LNCAP (cell line): ENCODE measurements around the gene MAN2A2.

Experiments
- CTCF ChIP-seq: fragments of 450-650 bp; IDR thresholded peaks from 2 replicates; pipeline ENCODE4 v1.5.1; 2017; ENCODE audit warnings: mild to moderate bottlenecking

The MAN2A2 gene

DNA sequence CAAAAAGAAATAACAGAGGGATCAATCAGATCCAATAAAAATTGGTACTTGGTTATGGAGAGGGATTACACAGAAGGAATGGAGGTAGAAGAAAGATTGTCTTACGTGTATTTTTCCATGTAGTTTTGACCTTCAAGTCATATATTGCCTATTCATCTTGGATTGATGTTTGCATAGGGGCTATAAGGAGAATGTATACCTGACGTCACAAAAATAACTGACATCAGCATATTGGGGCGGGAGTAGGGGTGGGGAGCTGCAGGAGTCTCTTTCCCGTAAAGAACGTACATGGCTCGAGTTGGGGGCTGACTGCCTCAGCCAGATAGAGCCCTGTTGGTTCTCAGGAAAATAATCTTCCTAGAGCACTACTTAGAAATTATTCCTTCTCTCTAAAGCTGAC, 40.6 kb upstream of the MAN2A2 start:
- TF ChIP-seq CTCF: no peak

GRCh38 chr15:90862964-90863778, 39.9 kb upstream of the MAN2A2 start:
- TF ChIP-seq CTCF: no peak

- TF ChIP-seq CTCF: no peak
These were observed 39.1 kb upstream of the MAN2A2 start for GRCh38 chr15:90863987-90864386.

DNA sequence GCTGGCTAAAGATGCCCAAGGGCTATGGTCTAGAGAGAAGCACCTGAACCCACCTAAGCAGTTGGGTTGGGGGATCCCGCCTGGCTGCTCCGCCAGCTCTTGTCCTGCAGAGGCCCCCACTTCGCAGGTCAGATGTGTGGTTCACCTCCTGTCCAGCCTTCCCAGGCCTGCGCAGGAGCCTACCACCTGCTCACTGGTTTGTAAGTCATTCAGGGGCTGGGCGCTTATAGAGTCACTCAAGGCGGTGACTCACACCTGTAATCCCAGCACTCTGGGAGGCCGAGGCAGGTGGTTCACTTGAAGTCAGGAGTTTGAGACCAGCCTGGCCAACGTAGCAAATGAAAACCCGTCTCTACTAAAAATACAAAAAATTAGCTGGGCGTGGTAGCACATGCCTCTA, 38.6 kb upstream of the MAN2A2 start:
- no peak for TF ChIP-seq CTCF

DNA sequence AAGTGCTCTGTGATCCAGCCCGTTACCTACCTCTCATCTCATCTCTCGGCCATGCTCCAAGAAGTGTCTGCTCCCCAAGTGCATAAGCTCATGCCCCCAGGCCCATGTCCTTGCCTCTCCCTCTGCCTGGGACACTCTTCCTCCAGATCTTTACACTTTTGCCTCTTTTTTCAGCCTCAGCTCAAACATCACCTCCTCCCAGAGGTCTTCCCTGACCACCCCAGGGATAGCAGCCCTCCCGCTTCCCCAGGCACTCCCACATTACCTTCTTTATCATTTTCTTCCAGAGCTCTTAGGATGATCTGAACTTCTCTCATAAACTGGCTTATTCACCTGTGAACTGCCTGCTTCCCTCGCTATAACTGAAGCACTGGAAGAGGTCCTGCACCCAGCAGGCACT, 37.4 kb upstream of the MAN2A2 start:
- TF ChIP-seq CTCF: no peak

GRCh38 chr15:90866161-90866715, 36.9 kb upstream of the MAN2A2 start:
- TF ChIP-seq CTCF: no peak

DNA sequence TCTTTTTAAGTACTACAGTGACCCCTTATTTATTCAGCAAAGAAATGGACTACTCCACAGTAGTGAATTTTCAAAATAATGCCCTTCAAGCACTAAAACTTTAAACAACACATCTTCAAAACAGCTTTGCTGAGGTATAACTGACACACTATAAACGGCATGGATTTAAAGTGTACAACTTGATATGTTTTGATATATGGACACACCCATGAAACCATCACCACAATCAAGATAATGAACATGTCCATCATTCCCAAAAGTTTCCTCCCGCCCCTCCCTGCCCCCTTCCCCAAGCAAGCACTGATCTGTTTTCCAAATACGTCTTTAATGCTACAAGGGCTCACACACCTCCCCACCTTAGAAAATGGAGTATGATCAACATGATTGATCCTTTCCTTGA, 36.3 kb upstream of the MAN2A2 start:
- no peak for TF ChIP-seq CTCF
